ENCODE data around the gene TMPRSS13.

DNA sequence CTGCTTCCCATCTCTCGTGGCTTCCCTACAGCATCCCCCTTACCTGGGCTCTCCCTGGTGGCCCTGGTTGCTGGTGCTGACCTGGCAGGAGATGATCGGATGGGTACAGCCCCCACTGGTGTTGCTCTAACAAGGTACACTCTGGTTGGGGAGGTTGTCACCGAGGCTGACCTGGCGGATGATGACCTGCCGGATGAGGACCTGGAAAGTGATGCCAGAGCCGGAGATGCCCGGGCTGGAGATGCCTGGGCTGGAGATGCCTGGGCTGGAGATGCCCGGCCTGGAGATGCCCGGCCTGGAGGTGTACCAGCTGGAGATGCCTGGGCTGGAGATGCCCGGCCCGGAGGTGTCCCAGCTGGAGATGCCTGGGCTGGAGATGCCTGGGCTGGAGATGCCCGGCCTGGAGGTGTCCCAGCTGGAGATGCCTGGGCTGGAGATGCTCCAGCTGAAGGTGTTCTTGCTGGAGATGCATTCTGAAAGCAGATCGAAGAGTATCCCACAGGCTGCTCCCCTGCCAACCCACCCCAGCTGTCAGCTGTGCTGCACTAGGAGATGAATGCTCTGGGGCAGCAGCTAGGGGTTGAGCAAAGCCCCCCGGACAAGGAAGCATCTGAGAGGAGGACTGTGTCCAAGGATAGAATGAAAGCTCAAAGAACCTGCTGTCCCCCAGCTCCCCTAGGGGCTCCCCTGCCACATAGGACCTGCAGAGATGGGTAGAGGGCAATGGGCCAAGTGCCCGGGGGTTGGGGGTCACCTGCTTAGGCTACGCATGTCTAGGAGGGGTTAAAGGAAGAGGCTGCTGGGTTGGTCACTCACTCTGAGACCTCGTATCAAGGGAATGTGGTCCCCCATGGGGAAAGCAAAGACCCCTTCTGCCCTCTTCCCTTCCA, 10.6 kb downstream of the TMPRSS13 start:
- TF ChIP-seq POLR2AphosphoS5 (IDR thresholded peaks at IDR 0.05) (no peak), POLR2A (IDR thresholded peaks at IDR 0.05) (no peak)
- TF ChIP-seq, protein P1, sequence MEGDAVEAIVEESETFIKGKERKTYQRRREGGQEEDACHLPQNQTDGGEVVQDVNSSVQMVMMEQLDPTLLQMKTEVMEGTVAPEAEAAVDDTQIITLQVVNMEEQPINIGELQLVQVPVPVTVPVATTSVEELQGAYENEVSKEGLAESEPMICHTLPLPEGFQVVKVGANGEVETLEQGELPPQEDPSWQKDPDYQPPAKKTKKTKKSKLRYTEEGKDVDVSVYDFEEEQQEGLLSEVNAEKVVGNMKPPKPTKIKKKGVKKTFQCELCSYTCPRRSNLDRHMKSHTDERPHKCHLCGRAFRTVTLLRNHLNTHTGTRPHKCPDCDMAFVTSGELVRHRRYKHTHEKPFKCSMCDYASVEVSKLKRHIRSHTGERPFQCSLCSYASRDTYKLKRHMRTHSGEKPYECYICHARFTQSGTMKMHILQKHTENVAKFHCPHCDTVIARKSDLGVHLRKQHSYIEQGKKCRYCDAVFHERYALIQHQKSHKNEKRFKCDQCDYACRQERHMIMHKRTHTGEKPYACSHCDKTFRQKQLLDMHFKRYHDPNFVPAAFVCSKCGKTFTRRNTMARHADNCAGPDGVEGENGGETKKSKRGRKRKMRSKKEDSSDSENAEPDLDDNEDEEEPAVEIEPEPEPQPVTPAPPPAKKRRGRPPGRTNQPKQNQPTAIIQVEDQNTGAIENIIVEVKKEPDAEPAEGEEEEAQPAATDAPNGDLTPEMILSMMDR (IDR thresholded peaks at IDR 0.05), result no peak
